GM23338 (cell line): Measurements from ENCODE around the gene SEMA6B. TPM values are rescaled to one million over a fixed set of nuclear protein-coding genes. Genes with fewer than 3 reads are reported as not detected.

Source experiments
- ATAC-seq: fragments of 200-7000 bp; cut with Tn5 transposase; 3 replicates; pipeline ENCODE4 v1.9.1; 2020
- DNase-seq: peaks from one replicate; pipeline ENCODE4 v3.0.0-alpha.2; 2015; ENCODE audit warnings: low spot score
- H2AFZ ChIP-seq: fragments of 200-600 bp; sonication (generic); 2 replicates; pipeline ENCODE4 v1.8.0; 2016; ENCODE audit warnings: antibody characterized with exemption, mild to moderate bottlenecking, moderate library complexity
- H3F3A ChIP-seq: fragments of 200-600 bp; sonication (generic); replicated peaks from 2 replicates; pipeline ENCODE4 v1.8.0; 2017; ENCODE audit warnings: antibody characterized with exemption, mixed run types, low read depth
- H3K27ac ChIP-seq: fragments of 200-600 bp; sonication (generic); 2 replicates; pipeline ENCODE4 v1.6.1; 2016; ENCODE audit warnings: low read depth
- H3K27me3 ChIP-seq: fragments of 200-600 bp; sonication (generic); 2 replicates; pipeline ENCODE4 v1.8.0; 2016; ENCODE audit warnings: mild to moderate bottlenecking, mixed run types, moderate library complexity; ENCODE audit not compliant: insufficient read depth
- H3K36me3 ChIP-seq: fragments of 200-600 bp; sonication (generic); 2 replicates; pipeline ENCODE4 v1.8.0; 2016; ENCODE audit warnings: mild to moderate bottlenecking; ENCODE audit not compliant: insufficient read depth
- H3K4me1 ChIP-seq: fragments of 200-600 bp; sonication (generic); 2 replicates; pipeline ENCODE4 v1.8.0; 2016; ENCODE audit warnings: mild to moderate bottlenecking, moderate library complexity; ENCODE audit not compliant: insufficient read depth
- H3K4me2 ChIP-seq: fragments of 200-600 bp; sonication (generic); 2 replicates; pipeline ENCODE4 v1.7.1; 2017; ENCODE audit warnings: mixed run types
- H3K4me3 ChIP-seq: fragments of 200-600 bp; sonication (generic); 2 replicates; pipeline ENCODE4 v1.6.1; 2016; ENCODE audit warnings: mixed run types
- H3K79me2 ChIP-seq: fragments of 200-600 bp; sonication (generic); replicated peaks from 2 replicates; pipeline ENCODE4 v1.8.0; 2017; ENCODE audit warnings: mild to moderate bottlenecking; ENCODE audit not compliant: insufficient read depth
- H3K9me2 ChIP-seq: fragments of 200-600 bp; sonication (generic); 2 replicates; pipeline ENCODE4 v1.8.0; 2017; ENCODE audit not compliant: insufficient read depth
- H4K20me1 ChIP-seq: fragments of 200-600 bp; sonication (generic); replicated peaks from 2 replicates; pipeline ENCODE4 v1.8.0; 2017; ENCODE audit warnings: mild to moderate bottlenecking; ENCODE audit not compliant: insufficient read depth
- H3K27ac Mint-ChIP-seq: 2 replicates; pipeline ENCODE4 v1.8.0; 2020; ENCODE audit warnings: inconsistent platforms, mild to moderate bottlenecking, moderate library complexity, mixed read lengths
- H3K27me3 Mint-ChIP-seq: 3 replicates; pipeline ENCODE4 v1.8.0; 2022; ENCODE audit warnings: low read depth, mild to moderate bottlenecking, moderate library complexity, mixed read lengths, inconsistent platforms; ENCODE audit not compliant: insufficient read depth, poor library complexity
- H3K36me3 Mint-ChIP-seq: 3 replicates; pipeline ENCODE4 v1.8.0; 2021; ENCODE audit warnings: low read depth, mild to moderate bottlenecking, inconsistent platforms, moderate library complexity, mixed read lengths
- H3K4me1 Mint-ChIP-seq: 3 replicates; pipeline ENCODE4 v1.8.0; 2020; ENCODE audit warnings: mild to moderate bottlenecking, inconsistent platforms, mixed read lengths
- H3K4me3 Mint-ChIP-seq: 3 replicates; pipeline ENCODE4 v1.8.0; 2021; ENCODE audit warnings: moderate library complexity, mild to moderate bottlenecking, inconsistent platforms, mixed read lengths
- H3K9me3 Mint-ChIP-seq: 3 replicates; pipeline ENCODE4 v1.8.0; 2020; ENCODE audit warnings: moderate library complexity, mild to moderate bottlenecking, inconsistent platforms, mixed read lengths
- CTCF ChIP-seq, 2 experiments: fragments of 200-600 bp in 1 of 2; sonication (generic) in 1 of 2; conservative IDR thresholded peaks; 2 replicates each; pipeline versions ENCODE4 v1.5.1 to v1.6.1; 2016 to 2017; ENCODE audit warnings: antibody characterized with exemption in 2 of 2, low read depth in 2 of 2, mild to moderate bottlenecking in 2 of 2, moderate library complexity in 1 of 2
- ETS1 ChIP-seq: IDR thresholded peaks from 2 replicates; pipeline ENCODE4 v1.6.1; 2016; ENCODE audit warnings: antibody characterized with exemption
- EZH2 ChIP-seq: fragments of 200-600 bp; sonication (generic); IDR thresholded peaks from one replicate; pipeline ENCODE4 v1.8.0; 2017; ENCODE audit warnings: antibody characterized with exemption, mild to moderate bottlenecking, low read depth; ENCODE audit not compliant: unreplicated experiment
- POLR2AphosphoS5 ChIP-seq: IDR thresholded peaks from 2 replicates; pipeline ENCODE4 v1.6.1; 2016; ENCODE audit warnings: antibody characterized with exemption, low read depth
- STAT1 ChIP-seq: IDR thresholded peaks from one replicate; pipeline ENCODE4 v1.6.1; 2016; ENCODE audit warnings: antibody characterized with exemption; ENCODE audit not compliant: unreplicated experiment
- polyA plus RNA-seq: library from polyadenylated mRNA; unstranded; fragments of >200 nt; fragmentation: Nextera tagmentation; extraction: Ambion mirVana; gene quantifications from 2 replicates; pipeline ENCODE4 v1.2.1, GENCODE V29; 2016
- total RNA-seq: library from RNA; depleted of rRNA; stranded (reverse); fragments of >200 nt; shearing (Covaris generic); gene quantifications from 2 replicates; pipeline ENCODE4 v1.2.3, GENCODE V29; 2014
- TF ChIP-seq, protein P1 (sequence below): fragments of 250-450 bp; sonication (Bioruptor Pico); IDR thresholded peaks from 2 replicates; pipeline ENCODE4 v1.5.0; 2020; ENCODE audit warnings: mild to moderate bottlenecking, moderate library complexity

Gene SEMA6B
- total and polyA plus RNA-seq, 2 experiments from 2014 or later, result 5.3 to 42.7 TPM

DNA sequence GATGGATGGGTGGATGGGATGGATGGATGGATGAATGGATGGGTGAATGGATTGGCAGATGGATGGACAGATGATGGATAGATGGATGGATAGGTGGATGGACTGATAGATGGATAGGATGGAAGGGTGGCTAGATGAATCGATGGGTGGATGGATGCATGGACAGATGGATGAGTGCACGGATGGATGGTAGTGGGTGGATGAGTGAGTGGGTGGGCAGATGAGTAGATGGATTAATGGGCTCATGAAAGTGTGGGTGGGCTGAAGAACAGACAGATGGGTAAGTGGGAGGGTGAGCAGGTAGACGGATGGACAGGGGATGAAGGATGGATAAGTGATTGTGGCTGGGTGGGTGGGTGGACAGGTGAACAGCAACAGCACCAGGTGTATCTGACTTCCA lies 5.7 kb downstream of the SEMA6B start:
- Mint-ChIP-seq H3K27ac (no peak overlapping the region), H3K27me3 (peaks cover 25% of the 10 kb centered on the region), H3K4me3 (no peak overlapping the region), H3K9me3 (no peaks in the 10 kb centered on the region), H3K4me1 (peaks cover 7% of the 10 kb centered on the region; the same call in 2 of the 3 replicates), H3K36me3 (peaks cover 53% of the 10 kb centered on the region)
- no peak for TF ChIP-seq ETS1
- no peak for TF ChIP-seq EZH2
- no peak for TF ChIP-seq CTCF (conservative IDR thresholded peaks at IDR 0.05; ENCODE audit: low read depth in 2 of 2)
- TF ChIP-seq STAT1, result no peak
- no peak for TF ChIP-seq POLR2AphosphoS5
- TF ChIP-seq, protein P1, sequence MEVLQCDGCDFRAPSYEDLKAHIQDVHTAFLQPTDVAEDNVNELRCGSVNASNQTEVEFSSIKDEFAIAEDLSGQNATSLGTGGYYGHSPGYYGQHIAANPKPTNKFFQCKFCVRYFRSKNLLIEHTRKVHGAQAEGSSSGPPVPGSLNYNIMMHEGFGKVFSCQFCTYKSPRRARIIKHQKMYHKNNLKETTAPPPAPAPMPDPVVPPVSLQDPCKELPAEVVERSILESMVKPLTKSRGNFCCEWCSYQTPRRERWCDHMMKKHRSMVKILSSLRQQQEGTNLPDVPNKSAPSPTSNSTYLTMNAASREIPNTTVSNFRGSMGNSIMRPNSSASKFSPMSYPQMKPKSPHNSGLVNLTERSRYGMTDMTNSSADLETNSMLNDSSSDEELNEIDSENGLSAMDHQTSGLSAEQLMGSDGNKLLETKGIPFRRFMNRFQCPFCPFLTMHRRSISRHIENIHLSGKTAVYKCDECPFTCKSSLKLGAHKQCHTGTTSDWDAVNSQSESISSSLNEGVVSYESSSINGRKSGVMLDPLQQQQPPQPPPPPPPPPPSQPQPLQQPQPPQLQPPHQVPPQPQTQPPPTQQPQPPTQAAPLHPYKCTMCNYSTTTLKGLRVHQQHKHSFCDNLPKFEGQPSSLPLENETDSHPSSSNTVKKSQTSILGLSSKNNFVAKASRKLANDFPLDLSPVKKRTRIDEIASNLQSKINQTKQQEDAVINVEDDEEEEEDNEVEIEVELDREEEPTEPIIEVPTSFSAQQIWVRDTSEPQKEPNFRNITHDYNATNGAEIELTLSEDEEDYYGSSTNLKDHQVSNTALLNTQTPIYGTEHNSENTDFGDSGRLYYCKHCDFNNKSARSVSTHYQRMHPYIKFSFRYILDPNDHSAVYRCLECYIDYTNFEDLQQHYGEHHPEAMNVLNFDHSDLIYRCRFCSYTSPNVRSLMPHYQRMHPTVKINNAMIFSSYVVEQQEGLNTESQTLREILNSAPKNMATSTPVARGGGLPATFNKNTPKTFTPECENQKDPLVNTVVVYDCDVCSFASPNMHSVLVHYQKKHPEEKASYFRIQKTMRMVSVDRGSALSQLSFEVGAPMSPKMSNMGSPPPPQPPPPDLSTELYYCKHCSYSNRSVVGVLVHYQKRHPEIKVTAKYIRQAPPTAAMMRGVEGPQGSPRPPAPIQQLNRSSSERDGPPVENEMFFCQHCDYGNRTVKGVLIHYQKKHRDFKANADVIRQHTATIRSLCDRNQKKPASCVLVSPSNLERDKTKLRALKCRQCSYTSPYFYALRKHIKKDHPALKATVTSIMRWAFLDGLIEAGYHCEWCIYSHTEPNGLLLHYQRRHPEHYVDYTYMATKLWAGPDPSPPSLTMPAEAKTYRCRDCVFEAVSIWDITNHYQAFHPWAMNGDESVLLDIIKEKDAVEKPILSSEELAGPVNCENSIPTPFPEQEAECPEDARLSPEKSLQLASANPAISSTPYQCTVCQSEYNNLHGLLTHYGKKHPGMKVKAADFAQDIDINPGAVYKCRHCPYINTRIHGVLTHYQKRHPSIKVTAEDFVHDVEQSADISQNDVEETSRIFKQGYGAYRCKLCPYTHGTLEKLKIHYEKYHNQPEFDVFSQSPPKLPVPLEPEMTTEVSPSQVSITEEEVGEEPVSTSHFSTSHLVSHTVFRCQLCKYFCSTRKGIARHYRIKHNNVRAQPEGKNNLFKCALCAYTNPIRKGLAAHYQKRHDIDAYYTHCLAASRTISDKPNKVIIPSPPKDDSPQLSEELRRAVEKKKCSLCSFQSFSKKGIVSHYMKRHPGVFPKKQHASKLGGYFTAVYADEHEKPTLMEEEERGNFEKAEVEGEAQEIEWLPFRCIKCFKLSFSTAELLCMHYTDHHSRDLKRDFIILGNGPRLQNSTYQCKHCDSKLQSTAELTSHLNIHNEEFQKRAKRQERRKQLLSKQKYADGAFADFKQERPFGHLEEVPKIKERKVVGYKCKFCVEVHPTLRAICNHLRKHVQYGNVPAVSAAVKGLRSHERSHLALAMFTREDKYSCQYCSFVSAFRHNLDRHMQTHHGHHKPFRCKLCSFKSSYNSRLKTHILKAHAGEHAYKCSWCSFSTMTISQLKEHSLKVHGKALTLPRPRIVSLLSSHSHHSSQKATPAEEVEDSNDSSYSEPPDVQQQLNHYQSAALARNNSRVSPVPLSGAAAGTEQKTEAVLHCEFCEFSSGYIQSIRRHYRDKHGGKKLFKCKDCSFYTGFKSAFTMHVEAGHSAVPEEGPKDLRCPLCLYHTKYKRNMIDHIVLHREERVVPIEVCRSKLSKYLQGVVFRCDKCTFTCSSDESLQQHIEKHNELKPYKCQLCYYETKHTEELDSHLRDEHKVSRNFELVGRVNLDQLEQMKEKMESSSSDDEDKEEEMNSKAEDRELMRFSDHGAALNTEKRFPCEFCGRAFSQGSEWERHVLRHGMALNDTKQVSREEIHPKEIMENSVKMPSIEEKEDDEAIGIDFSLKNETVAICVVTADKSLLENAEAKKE (CRISPR knock-in tag), result no peak
- no peaks in the 10 kb centered on the region for H3K9me2 ChIP-seq
- DNase-seq (no peak), ATAC-seq (no peak)
- no peaks in the 10 kb centered on the region; the same call in 1 of the 2 replicates for H3K4me1 ChIP-seq
- H4K20me1 ChIP-seq, result peaks cover 11% of the 10 kb centered on the region
- peaks cover 4% of the 10 kb centered on the region for H3K36me3 ChIP-seq
- H3K27ac ChIP-seq, result no peak overlapping the region
- H3F3A ChIP-seq, result peaks cover 9% of the 10 kb centered on the region; the same call in 1 of the 2 replicates
- no peaks in the 10 kb centered on the region for H3K27me3 ChIP-seq
- H3K79me2 ChIP-seq, result no peaks in the 10 kb centered on the region
- no peak overlapping the region for H2AFZ ChIP-seq
- no peak overlapping the region for H3K4me3 ChIP-seq
- H3K4me2 ChIP-seq, result no peak overlapping the region
